NOMO-1 treated with DMSO at 0.1 percent for 48 hours (cell line): ENCODE measurements around the gene RGS1.
A peak's percentile ranks its signal among the peaks of the same experiment; 100 is the strongest.

Experiments
- DNase-seq: peaks from one replicate; lab custom pipeline; 2025; ENCODE audit not compliant: unreplicated experiment; lab: John Stamatoyannopoulos, UW

The RGS1 gene

DNA sequence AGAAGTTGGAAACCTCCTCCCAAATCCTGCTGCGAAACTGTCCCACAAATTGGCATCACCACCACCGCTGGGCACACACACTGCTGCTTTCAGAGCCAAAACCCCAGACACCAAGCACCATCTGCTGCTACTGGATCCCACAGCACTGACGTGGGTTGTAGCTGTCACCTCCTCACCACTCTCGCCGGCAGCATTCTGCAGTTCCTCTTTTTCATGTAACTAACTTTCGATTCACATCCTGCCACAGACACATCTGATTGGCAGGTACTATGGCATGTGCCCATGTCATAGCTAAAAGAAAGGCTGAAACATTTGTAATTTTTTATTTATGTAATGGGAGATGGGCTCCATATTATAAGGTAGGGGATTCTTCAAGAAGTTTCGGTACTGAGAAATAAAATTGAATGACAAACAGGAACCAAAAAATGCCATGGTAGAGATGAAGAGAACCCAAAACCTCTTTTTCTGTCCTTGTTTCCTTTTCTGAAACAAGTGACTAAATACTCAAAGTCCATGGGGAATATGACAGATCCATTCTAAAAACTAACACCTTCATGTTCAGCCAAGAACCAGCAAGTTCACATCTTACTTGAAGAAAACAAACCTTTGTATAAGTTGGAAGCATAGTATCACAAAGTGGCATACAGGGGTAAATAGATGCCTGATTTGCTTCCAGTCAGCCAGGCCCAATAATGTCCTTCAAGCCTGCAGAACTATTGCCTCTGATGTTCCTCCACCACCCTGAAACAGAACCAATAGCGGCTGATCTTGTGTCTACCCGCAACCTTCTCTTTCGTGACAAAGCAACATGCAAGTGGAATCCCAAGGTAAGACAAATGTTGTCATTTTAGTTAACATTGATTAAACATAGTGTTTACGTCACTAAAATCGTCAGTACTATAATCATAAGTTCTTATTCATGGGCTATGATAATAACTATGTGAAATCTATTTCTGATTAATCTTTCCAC, 33.8 kb downstream of the RGS1 start:
- DNase-seq: peak; percentile 93

DNA sequence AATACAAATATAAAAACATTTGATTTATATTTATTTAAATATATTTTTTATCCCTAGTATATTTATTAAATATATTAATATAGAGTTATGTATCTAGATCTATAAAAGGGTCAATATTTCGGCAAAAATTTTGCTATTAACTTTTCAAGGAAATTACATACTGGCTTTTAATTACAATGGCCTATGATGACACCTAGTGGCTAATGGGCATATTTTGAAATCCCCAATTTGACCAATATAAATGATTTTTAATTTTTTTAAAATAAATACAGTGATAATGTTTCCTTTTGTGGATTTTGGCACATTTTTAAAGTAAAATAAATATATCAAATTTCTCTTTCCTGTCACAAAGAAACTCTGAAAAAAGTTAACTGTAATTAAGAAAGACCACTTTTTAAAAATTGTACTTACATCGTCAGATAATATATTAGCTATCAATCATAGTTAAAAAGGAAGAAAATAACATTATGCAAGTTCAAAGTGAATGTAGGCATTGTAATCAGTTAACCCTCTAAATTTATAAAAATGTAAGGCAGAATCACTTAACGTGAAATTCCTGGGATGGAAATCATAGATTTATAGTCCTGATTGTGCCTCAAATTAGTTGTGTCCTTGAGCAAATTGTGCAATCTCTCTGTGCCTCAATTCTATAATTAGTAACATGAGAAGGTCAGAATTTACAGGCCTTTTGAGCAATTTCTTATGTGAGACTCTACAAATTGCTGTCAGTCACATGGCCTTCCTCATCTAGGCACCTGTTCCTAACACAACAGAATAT, 34.7 kb downstream of the RGS1 start:
- DNase-seq: peak; percentile 55

- DNase-seq: no peak
These were observed 39.5 kb downstream of the RGS1 start for GRCh38 chr1:192615055-192615454.

- no peak for DNase-seq
These were observed 44.6 kb downstream of the RGS1 start for GRCh38 chr1:192620071-192620635.

- peak; percentile 68 for DNase-seq
These were observed 51.0 kb downstream of the RGS1 start for GRCh38 chr1:192626366-192627179.

DNA sequence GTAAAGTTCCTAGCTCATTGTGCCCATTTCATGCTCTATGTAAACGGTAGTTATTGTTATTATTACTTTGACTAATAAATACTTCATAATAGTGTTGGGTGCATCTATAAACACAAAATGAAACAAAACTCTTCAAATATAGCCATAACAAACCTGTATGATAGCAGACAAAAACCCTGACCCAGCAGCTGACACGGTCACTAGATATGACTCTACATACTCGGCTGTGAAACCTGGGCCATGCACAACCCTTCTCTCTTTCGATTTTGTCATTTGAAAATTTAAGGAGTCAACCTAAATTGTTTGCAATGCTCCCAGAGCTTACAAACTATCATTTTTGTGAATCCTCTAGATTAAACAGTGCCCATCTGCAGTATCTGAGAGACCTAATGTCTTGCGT, 52.3 kb downstream of the RGS1 start:
- DNase-seq: no peak

GRCh38 chr1:192628396-192629057, 53.0 kb downstream of the RGS1 start:
- DNase-seq: no peak

DNA sequence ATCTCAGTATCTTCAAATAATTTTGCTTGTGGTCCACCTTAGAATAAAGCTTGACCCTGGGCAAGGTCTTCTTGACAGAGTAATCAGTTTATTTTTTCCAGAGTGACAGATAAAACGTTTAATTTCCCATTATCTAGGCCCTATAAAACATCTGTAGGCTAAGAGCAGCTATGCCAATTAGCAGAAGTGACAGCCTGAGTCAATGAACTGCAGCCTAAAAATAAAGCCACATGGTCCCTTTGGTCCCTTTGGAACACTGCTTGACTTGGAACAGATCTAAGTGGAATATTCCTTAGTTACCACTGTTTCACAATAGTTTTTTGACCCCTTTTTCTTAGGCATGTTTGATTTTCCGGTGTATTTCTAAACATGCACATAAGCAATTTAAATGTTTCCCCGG, 54.0 kb downstream of the RGS1 start:
- DNase-seq: no peak
